Stimulated activated CD4-positive, alpha-beta T cell treated with anti-CD3 and anti-CD28 coated beads, Interleukin-4, amount 100 ng/mL, for 24 hours (primary cell): Measurements from ENCODE around the gene SLC66A1.

Experiments
- DNase-seq: peaks from one replicate; pipeline ENCODE4 v3.0.0-alpha.2; 2020

The SLC66A1 gene

DNA sequence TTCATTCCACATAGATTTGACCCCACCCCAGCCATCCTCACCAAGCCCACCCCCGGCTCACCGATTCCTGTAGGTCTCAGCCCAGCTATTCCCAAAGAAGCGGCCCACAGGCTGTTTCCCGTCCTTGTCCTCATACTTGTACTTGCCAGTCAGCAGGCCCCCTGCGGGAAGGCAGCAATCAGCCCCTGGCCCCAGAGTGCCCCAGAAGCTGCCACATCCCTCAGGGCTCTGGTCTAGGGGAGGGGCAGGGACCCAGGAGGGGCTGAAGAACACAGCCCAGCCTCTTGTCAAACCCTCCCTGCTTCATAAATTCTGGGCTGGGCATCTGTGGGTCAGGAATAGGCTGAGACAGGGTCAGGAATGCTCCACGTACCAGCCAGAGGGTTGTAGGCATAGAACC is 5.2 kb upstream of the SLC66A1 start:
- no peak for DNase-seq

- DNase-seq: no peak
These were observed 4.2 kb upstream of the SLC66A1 start for GRCh38 chr1:19307794-19308508.

DNA sequence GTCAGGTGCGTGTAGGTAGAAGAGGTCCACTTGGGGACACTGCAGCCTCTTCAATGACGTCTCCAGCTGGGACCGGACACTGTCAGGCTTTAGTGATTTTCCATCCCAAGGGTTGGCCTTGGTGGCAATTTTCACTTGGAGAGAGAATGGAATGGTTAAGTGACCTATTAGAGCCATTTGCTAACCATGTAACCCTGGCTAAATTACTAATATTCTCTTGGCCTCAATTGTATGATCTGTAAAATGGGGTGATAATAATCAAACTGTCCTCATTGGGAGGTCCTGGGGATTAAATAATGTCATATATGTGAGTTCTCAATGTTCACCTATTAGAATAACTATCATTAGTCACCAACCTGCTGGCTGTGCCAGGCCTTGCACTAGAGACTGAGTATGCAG is 3.6 kb upstream of the SLC66A1 start:
- no peak for DNase-seq

DNA sequence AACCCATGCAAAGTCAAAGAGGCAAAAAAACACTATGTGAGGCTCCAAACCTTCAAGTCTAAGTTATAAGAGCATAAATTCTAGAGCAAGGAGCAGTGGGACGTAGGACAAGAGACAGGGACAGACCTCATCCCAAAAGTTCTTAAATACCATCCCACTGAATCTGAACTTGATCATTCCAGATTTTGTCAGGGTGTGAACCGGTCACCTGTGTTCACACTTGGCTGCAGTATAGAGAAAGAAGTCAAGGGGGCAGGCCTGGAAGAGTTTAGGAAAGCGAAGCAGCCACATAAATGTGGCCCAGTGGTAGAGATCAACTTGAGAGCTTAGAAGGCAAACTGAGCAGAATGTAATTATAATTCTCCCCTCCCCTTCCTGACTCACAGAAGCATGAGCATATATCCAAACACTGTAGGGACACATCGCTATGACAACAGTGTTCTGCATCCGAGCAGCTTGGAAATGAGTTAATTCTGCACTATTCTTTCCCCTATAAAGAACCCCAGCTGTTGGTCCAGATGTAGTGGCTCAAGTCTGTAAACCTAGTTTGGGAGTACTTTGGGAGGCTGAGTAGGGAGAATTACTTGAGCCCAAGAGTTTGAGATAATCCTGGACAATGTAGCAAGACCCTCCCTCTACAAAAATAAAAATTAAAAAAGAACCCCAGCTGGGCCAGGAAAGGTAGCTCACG is 2.9 kb upstream of the SLC66A1 start:
- no peak for DNase-seq

DNA sequence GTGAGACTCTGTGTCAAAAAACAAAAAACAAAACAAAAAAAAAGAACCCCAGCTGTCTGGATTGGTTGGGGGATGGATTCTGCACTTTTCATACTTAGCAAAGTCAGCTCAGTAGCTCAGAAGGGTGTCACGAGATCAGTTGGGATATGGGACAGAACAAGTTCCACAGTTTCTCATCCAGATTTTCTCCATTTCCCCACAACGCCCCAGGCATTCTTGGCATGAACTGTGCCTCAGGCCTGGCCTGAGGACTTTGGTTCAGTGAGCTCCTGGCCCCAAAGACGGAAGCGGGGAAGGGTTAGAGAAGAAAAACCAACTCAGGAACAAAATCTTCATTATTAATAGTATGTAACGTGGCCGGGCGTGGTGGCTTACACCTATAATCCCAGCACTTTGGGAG is 2.1 kb upstream of the SLC66A1 start:
- DNase-seq: no peak

DNA sequence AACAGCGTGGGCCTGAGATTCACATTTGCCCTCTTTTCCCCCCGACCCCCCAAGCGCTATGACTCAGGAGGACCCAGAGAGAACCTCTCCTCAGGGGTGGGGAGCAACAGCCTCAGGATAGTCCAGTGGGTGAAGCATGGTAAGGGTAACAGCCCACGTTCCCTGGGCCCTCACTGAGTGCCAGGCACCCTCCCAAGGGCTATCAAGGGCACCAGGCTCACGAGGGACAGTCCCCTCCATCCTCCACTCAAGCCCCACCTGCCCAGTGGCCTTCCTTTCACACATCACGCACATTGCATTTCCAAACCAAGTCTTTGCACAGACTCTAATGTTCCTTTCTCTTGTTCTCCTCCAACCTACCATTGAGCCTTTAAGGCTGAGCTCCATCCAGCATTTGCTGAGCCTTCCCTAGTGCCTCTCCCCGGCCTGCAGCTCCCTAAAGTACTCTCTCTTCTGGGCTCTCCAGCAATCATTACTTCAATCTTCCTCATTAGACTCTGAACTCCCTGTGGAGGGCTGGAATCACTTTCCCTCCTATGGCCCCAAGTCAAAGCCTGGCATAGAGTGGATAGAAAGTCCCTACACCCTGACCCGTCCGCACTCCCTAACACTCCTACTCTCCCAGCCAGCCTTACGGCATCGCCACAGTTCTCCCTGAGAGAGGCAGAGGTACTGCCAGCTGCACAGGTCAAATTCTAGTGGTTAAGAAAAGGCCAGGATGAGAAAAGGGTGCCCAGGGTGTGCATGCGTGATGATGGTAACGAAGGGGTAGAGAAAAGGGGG is 1.2 kb upstream of the SLC66A1 start:
- no peak for DNase-seq

DNA sequence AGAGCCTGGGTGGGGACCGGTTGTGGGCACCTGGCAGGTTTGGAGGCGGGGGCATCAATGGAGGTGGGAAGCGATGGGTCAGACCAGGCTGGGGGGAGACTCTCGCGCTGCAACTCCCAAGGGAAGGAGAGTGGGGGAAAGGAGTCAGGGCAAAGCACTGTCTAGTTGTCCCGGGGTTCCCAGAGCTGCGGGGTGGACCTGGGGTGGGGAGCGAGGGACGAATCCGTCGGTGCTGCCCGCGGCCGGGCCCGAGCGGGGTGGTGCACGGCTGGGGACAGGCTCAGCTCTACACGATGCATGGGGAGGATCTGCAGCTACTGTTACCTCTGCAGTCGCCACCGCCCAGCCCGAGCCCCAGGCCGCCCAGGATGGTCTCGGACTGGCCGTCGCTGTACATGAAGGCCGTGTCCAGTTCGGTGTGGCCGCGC is 609 bp upstream of the SLC66A1 start:
- no peak for DNase-seq

DNA sequence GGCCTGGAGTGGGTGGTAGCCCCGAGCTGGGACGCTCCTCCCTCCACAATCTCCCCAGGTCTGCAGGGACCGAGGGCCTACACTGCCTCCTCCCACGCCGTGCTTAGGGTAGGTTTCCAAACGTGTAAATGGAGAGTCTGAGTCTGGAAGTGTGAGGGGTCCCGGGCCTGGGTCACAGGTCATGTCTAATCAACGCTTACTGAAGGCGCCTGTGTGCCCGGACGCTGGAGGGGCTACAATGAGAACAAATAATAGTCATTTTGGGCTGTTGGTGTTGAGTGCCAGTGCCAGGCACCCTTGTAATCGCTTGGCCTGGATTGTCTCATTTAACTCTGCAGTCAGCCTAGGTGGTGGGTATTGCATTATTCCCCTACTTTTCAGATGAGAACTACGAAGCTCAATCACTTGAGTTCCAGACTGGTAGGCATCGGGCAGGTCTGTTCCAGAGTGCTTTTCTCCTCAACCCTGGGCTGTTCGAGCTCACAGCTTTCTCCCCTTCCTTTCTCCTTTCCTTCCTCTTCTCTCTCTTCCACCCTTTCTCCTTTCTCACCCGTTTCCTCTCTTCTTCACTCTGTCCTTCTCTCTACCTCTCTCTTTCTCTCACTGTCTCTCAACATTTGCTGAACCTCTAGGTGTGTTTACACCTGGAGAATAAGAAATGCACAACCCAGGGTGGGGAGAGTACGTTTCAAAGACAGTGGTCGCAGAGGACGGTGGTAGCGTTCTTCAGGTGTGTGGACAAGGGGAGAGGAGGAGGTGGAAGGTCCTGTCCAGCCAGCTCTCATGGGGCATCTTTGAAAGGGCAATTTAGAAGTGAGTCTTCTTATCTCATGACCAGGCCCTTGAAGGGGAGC is 883 bp downstream of the SLC66A1 start:
- DNase-seq: peak; percentile 37

- DNase-seq: no peak
These were observed 1.5 kb downstream of the SLC66A1 start for GRCh38 chr1:19313636-19313959.

GRCh38 chr1:19313961-19314882 is 2.1 kb downstream of the SLC66A1 start:
- DNase-seq: no peak

DNA sequence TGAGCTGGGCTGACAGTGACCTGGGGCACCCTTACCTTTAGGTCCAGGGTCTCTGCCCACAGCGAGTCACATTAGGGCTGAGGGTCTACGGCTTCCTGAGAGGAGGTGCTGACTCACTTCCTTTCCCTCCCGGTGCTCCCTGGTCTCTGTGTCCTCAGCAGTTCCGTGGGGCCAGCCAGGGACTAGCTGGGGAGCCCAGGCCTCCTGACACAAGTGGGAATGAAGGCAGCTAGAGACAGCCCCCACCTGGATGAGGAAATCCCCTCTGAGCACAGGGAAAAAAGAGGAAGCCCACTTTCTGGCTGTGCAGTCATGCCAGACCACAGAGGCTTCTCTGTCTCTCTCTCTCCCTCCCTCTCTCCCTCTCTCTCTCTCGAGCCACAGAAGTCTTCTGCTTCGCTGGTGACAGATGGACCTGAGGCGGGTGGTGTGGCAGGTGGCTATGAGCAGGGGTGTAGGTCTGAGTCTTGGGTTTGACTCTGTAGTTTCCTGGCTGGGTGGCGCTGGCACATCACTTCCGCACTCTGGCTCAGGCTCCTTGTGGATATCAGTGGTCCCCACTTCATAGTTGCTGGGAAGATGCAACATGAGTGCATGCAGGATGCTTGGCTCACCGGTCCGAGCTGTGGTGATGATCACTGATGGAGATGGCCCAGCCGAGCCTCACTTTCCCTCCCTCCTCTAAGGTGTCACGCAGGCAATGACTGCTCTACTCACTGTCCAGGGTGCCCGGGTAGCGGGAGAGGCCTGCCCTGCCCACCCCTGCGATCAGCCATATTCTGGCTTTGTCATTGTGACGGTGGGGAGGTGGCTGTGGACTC is 3.5 kb downstream of the SLC66A1 start:
- DNase-seq: no peak

DNA sequence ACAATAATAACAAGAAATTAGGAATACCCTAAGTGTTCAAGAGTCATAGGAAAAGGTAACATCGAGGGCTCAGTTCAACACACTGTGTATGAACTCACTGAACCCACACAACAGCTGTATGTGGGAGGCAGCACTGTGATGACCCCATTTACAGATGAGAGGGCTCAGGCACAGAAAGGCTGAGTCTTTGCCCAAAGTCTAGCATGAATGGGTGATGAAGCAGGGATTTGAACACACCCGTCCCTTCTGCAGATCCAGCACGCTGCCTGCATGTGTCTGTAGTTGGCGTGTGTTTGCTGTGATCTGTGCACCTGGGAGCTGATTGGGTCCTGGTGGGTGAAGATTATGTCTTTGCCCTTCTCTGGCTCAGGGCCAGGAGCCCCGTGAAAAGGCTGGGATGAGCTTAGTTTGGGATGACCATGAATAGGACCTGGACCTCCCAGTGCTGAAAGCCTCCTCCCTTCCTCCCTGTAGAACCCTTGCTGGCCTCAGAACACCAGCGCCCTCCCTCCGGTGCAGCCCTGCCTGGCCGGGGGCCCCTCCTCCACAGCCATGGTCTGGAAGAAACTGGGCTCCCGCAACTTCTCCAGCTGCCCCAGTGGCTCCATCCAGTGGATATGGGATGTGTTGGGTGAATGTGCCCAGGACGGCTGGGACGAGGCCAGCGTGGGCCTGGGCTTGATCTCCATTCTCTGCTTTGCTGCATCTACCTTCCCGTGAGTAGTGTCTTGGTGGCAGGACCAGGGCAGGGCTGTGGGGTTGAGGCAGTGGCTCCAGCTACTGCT is 5.2 kb downstream of the SLC66A1 start:
- DNase-seq: no peak

GRCh38 chr1:19319196-19319595 is 7.1 kb downstream of the SLC66A1 start:
- no peak for DNase-seq

- DNase-seq: no peak
These were observed 8.9 kb downstream of the SLC66A1 start for GRCh38 chr1:19321071-19321470.

- no peak for DNase-seq
These were observed 10.4 kb downstream of the SLC66A1 start for GRCh38 chr1:19322481-19322880.

- DNase-seq: no peak
These were observed 12.0 kb downstream of the SLC66A1 start for GRCh38 chr1:19323987-19324664.

GRCh38 chr1:19324665-19324990 is 12.5 kb downstream of the SLC66A1 start:
- no peak for DNase-seq

- DNase-seq: no peak
These were observed 13.3 kb downstream of the SLC66A1 start for GRCh38 chr1:19325368-19325957.
